HG03066 (cell line): ENCODE results near the gene ZSWIM8.
"Not testable (repeated sequence)": the region's sequence is repeated elsewhere in the genome, so short reads cannot be mapped to it uniquely, and the experiment has no call there.

Source experiments
- ATAC-seq: cut with Tn5 transposase; IDR thresholded peaks from one replicate; pipeline ENCODE4 v1.9.1; 2021; ENCODE audit warnings: low read depth; ENCODE audit not compliant: unreplicated experiment

The ZSWIM8 gene

DNA sequence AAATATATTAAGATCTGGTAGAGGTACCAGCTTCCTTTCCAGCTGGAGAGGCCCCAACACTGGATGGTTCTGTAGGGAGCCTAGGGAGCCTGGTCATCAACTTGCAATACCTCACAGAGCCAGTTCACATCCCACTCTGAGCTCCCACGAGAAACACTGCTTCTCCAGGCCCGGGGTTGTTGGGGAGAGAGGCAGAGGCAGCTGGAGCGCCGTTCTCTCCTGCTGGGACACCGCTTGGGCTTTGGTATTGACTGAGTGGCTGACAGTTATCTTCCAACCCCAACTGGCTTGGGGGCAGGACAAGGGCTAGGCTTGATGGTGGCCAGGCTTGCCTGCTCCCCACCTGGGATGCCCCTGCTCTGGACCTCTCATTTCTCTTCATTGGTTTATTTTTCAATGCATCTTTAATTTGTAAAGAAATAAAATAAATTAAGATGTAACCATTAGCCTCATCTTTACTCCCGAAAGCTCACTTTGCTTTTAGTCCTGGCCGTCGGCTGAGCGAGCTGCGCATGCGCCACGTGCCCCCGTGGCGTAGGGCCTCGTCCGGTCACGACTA, 13.6 kb upstream of the ZSWIM8 start:
- ATAC-seq = peak; percentile 41

DNA sequence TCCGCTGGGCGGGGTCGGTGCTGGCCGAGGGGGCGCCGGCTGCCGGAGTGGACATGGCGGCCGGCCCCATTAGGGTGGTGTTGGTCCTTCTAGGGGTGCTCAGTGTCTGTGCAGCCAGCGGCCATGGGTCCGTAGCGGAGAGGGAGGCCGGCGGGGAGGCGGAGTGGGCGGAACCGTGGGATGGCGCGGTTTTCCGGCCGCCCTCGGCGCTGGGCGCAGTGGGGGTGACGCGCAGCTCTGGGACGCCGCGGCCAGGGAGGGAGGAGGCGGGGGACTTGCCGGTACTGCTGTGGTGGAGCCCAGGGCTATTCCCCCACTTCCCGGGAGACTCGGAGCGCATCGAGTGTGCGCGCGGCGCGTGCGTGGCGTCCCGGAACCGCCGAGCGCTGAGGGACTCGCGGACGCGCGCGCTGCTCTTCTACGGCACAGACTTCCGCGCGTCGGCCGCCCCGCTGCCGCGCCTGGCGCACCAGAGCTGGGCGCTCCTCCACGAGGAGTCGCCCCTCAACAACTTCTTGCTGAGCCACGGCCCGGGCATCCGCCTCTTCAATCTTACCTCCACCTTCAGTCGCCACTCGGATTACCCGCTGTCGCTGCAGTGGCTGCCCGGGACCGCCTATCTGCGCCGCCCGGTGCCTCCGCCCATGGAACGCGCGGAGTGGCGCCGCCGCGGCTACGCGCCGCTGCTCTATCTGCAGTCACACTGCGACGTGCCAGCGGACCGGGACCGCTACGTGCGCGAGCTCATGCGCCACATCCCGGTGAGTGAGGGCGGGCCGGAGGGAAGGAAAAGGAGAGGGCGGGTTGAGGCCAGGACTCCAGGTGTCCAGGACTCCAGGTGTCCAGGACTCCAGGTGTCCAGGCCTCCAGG, 12.9 kb upstream of the ZSWIM8 start:
- peak; percentile 53 for ATAC-seq

DNA sequence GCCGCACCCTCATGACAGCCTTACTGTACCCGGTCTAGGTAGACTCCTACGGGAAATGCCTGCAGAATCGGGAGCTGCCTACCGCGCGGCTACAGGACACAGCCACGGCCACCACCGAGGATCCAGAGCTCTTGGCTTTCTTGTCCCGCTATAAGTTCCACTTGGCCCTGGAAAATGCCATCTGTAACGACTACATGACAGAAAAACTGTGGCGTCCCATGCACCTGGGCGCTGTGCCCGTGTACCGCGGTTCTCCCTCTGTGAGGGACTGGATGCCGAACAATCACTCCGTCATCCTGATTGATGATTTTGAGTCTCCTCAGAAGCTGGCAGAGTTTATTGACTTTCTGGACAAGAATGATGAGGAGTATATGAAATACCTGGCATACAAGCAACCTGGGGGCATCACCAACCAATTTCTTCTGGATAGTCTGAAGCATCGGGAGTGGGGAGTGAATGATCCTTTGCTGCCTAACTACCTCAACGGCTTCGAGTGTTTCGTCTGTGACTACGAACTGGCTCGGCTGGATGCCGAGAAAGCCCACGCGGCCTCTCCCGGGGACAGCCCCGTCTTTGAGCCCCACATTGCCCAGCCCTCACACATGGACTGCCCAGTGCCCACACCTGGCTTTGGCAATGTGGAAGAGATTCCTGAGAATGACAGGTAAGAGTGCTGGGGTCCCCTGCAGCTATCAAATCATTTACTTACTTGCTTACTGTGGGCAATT, 12.1 kb upstream of the ZSWIM8 start:
- ATAC-seq = no peak

DNA sequence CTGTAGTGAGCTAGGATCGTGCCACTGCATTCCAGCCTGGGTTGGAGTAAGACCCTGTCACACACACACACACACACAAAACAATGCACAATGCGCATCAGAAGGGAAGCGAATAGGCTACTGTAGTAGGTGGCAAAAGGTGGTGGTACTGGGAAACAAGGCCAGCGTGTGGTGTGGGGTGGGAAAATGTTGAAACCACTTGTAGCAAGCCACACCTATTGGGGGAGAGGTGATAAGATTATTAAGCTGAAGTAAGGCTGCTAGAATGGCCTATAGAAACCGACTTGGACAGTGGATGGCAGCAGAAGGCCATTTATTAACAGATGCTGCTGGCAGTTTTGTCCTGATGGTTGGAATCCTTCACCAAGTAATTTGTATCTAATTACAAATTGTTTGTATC, 10.8 kb upstream of the ZSWIM8 start:
- ATAC-seq = no peak

DNA sequence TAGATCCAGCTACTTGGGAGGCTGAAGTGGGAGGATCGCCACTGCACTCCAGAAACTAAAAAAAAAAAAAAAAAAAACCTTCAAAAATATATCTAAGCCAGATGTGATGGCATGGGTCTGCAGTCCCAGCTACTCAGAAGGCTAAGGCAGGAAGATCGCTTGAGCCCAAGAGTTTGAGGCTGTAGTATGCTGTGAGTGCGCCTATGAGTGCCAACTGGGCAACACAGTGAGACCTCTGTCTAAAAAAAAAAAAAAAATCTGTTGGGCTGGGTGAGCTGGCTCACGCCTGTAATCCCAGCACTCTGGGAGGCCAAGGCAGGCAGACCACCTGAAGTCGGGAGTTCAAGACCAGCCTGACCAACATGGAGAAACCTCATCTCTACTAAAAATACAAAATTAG, 6.4 kb upstream of the ZSWIM8 start:
- ATAC-seq = no peak

DNA sequence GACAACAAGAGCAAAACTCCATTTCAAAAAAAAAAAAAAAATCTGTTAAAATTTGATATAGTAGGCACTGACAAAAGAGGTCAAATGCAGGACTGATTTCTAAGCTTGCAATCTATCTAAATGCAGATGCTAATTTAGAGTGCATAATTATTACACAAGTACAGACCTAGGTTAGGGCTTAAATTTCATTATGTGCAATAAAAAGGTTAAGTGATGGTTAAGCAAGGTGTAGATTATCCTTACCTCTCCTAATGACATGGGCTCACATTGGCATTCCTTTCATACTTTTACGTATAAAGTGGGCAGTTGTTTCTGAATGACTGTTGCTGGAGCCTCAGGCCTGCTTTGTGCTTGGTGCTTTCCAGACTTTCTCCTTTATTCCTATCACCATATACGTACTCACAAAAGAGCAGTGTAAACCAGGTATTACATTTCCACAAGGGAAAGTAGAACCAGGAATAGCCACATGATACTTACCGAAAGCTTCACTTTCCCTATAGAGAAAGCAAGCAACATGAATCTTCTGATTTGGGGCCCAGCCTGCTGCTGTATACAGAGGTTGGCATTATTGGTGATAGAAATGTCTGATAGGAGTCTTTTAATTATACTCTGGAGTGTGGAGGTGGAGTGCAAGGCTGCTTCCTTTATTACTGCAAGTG, 5.7 kb upstream of the ZSWIM8 start:
- ATAC-seq = no peak

DNA sequence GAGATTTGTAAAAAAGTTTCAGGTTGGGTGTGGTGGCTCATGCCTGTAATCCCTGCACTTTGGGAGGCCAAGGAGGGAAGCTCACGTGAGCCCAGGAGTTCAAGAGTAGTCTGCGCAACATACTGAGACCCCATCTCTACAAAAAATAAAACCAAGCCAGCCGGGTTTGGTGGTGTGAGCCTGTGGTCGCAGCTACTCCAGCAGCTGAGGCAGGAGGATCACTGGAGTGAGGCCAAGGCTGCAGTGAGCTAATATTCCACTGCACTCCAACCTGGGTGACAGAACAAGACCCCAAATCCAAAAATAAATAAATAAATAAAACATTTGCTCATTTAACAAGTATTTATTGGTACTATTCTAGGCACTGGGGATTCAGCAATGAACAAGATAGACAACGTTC, 5.1 kb upstream of the ZSWIM8 start:
- ATAC-seq = no peak

DNA sequence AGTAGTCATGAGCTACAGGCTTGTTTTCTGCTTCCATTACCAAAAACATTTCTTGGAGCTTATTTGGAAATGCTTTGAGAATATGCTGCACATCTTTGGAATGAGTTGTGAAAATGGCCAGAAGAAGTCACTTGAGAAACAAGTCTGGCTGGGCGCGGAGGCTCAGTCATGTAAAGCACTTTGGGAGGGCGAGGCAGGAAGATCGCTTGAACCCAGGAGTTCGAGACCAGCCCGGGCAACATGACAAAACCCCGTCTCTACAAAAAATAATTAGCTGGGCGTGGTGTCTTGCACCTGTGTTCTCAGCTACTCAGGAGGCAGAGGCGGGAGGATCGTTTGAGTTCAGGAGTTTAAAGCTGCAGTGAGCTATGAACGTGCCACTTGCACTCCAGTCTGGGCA, 4.4 kb upstream of the ZSWIM8 start:
- no peak for ATAC-seq

DNA sequence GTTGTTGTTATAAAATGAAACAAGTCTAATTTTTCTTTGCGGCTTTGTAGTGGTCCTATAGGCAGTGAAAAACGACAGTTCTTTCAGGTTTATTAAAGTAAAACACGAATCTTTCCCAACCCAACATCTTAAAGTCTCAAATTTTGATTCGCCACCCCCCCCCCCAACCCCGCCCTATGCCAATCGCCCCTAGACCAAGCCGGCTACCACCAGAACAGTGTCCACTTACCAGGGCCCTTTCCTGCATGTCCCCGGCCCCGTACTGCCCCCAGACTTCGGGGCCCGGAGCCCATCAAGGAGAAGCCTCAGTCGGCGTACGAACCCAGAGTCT, 3.9 kb upstream of the ZSWIM8 start:
- ATAC-seq = no peak

DNA sequence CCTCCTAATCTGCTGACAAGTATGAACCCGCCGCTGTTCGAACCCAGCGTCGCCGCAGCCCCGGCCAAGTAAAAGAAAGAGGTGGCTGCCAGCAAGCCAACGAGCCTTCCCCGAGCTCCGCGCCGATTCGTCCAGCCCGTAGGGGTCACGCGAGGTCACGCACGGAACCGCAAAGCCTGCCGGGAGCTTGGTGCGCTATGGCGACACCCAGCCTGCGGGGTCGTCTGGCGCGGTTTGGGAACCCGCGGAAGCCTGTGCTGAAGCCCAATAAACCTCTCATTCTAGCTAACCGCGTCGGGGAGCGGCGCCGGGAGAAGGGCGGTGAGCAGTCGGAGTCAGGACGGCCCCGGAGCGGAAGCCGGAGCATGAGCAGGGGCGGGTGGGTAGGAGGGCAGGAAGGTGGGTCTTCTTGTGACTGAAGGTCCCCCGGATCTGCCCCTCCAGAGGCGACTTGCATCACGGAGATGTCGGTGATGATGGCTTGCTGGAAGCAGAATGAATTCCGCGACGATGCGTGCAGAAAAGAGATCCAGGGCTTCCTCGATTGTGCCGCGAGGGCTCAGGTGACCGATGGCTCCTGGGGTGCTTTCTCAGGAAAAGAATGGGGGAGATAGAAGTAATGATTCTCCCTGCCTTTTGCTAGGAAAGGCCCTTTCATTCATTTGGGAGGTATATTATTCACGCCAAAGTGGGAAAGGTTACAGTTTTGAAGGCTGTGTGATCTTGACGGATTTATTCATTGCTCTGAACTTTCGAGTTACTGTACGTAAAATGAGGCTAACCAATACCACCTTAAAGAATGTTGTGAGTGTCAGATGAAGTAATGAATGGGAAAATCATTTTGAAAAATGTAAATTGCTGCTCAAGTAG, 3.3 kb upstream of the ZSWIM8 start, which contains the start of gene CHCHD1:
Gene CHCHD1, plus strand, starts transcription at position 170 of the 870 bp plus-strand sequence. Its CDS starts 28 bp downstream, at position 198.
- peak; percentile 43 for ATAC-seq

DNA sequence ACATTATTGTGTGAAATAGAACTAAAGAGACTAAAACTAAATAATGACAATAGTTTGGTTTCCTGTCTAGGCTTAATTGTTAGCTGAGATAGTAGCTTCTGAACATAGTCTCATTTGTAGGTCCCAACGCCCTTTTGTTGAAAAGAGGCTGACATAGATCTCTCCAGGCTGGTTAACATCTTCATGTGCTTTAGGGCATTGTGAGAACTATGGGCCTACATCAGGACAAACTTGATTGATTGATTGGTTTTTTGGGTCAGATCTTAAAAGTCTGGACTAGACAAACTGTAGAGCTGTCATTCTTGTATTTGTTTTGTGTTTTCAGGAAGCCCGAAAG, 2.7 kb upstream of the ZSWIM8 start:
- ATAC-seq = no peak

DNA sequence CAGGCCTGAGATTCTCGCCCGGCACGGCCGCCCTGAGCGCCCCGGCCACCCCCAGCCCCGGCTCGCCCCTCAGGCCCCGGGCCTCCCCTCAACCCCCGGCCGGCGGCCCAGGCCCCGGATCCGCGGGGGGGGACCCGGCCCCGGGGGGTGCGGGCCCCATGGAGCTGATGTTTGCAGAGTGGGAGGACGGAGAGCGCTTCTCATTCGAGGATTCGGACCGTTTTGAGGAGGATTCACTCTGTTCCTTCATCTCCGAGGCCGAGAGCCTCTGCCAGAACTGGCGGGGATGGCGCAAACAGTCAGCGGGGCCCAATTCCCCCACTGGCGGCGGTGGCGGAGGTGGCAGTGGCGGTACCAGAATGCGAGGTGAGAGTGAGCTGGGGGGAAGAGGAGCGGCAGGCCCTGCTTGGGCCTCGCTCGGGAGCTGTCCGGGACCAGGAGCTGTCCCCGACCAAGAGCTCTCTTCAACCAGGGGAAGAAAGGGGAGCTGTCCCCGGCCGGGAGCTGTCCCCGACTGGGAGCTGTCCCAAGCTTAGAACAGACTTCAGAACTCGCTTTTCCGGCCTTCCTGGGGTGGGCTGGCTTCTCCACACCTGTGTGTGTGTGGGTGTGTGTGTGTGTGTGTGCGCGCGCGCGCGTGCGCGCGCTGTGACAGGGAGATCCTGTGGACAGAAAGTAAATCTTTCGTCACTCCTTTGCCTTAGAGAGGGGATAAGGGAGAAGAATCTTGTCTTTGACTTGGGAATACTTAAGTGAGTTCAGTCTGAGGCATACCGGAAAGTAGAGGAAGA, 510 bp downstream of the ZSWIM8 start:
- ATAC-seq = peak; percentile 16

DNA sequence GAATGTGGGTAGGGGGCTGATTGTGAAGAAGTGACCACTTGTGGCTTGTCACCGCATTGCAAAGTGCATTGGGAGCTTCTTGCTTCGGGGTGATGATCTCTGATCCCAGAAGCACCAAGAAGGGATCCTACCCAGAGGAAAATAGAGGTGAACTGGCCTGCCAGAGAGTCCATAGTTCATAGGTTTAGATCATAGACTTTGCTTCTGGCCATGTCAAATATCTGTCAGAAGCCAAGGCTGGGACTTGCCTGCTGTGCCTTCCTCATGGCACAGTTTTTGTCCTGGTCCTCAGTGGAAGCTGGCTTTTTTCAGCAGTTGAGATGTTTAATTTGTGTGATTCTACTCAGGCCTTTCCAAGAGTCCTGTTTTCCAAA, 1.1 kb downstream of the ZSWIM8 start:
- ATAC-seq = no peak

DNA sequence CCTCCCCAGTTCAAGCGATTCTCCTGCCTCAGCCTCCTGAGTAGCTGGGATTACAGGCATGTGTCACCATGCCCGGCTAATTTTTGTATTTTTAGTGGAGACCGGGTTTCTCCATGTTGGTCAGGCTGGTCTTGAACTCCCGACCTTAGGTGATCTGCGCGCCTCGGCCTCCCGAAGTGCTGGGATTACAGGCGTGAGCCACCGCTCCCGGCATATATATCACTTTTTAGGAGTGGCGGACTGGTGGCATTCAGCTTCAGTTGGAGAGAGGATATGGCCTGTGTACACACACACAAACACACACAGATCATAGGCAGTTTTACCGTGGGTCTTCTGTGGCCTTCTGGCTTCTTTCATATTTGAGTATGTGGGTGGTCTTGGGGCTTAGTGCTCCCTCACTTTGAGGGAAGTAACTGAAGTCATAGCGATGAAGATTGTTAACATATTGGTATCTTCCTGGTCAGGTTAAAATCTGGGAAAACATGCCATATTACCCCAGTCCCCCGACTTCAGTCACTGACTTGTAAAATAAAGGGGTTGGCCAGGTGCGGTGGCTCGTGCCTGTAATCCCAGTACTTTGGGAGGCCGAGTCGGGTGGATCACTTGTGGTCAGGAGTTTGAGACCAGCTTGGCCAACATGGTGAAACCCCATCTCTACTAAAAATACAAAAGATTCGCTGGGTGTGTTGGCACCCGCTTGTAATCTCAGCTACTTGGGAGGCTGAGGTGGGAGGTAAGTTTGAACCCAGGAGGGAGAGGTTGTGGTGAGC, 1.8 kb downstream of the ZSWIM8 start:
- ATAC-seq = not testable (repeated sequence)

DNA sequence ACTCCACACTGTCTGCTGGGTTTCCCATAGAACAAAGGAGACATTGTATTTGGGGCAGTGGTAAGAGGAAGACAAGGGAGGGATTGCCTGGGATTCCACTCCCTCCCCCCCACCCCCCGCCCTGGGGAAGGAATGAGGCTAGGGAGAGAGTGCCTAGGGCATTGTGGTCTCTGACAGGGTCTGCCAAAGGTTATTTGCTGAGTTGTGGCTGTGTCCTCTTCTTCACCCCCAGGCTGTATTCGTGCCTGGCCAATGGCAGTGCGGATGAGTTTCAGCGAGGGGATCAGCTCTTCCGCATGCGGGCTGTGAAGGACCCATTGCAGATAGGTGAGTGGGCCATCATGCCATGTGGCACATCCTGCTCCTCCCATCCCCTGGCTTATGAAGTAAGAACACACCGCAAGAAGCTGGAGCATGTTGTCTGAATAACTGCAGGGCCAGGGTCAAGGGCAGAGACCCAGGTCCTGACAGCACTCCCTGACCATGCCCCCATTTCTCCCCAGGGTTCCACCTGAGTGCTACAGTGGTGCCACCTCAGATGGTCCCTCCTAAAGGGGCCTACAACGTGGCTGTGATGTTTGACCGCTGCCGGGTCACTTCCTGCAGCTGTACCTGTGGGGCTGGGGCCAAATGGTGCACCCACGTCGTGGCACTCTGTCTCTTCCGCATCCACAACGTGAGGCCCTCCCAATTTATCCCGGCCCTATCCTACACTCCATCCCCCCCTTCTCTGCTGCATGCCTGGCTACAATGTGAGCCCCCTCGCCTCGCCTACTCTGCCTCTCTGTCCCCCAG, 3.7 kb downstream of the ZSWIM8 start:
- no peak for ATAC-seq

DNA sequence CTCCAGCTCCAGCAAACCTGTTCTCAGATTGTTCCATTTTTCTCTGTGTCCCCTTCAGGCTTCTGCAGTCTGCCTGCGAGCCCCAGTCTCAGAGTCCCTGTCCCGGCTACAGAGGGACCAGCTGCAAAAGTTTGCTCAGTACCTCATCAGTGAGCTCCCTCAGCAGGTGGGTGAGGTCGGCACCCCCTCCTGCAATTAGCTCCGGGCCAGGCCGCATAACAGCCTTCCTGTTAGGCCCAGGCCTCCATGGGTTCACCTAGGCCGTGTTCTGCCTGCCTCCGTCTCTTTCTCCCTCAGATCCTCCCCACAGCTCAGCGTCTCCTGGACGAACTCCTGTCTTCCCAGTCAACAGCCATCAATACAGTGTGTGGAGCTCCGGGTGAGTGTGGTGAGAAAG, 4.3 kb downstream of the ZSWIM8 start:
- no peak for ATAC-seq

DNA sequence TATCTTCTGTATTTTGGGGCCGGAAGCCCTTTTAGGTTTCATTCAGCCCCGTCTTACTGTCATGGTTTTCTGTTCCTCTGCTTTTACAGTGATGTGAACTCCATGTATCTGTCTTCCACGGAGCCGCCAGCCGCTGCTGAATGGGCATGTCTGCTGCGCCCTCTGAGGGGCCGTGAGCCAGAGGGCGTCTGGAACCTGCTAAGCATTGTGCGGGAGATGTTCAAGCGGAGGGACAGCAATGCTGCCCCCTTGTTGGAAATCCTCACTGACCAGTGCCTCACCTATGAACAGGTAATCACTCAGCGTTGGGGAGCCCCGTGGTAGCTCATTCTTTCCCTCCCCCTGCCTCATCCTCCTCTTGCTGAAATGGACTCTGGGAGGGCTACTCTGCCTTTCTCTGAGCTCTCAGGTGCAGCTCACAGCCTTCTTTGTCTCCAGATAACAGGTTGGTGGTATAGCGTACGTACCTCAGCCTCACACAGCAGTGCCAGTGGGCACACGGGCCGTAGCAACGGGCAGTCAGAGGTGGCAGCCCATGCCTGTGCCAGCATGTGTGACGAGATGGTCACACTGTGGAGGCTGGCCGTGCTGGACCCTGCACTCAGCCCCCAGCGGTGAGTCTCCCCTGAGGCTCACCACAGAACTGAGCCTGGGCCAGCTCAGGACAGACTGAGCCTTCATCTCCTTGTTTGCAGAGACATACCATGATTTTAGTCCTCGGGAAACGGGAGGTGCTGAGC, 5.7 kb downstream of the ZSWIM8 start:
- ATAC-seq = no peak
